Measurements from ENCODE around the gene OTOF. TPM values are rescaled to one million over a fixed set of nuclear protein-coding genes. Genes with fewer than 3 reads are reported as not detected.

The OTOF gene
- total RNA-seq, 4 donors from 2014 or later, result 0.66 to 0.83 TPM; not detected in 2

DNA sequence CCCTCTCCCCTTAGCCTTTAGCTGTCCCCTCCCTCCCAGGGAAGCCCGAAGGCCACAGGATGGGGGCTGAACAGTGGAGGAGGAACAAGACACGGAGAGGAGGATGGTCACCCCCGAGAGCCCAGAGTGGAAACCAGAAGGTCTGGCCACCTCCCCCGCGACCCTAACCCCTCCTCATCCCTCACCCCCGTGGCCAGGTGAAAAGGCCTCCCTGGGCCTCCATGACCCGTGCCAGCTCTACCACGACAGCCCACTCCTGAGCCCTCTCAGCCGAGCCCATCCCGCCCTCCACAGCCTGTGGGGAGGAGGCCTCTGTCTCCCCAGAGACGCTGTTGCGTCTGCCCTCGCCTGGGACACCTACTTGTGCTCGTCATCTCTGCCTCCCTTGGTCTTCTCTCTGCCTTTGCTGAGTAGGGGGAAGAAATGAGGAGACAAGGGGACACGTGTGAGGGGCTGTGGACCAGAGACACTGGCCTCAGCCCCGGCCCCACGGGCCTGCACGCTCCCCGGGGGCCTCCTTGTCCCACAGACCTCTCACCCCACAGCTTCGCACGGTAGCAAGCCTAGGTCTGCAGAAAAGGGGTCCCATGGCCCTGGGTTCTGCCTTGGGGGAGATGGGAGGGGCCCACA lies 32.5 kb upstream of the OTOF start:
- H3K27ac ChIP-seq, result no peak overlapping the region
- TF ChIP-seq, protein P1, sequence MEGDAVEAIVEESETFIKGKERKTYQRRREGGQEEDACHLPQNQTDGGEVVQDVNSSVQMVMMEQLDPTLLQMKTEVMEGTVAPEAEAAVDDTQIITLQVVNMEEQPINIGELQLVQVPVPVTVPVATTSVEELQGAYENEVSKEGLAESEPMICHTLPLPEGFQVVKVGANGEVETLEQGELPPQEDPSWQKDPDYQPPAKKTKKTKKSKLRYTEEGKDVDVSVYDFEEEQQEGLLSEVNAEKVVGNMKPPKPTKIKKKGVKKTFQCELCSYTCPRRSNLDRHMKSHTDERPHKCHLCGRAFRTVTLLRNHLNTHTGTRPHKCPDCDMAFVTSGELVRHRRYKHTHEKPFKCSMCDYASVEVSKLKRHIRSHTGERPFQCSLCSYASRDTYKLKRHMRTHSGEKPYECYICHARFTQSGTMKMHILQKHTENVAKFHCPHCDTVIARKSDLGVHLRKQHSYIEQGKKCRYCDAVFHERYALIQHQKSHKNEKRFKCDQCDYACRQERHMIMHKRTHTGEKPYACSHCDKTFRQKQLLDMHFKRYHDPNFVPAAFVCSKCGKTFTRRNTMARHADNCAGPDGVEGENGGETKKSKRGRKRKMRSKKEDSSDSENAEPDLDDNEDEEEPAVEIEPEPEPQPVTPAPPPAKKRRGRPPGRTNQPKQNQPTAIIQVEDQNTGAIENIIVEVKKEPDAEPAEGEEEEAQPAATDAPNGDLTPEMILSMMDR (IDR thresholded peaks at IDR 0.05), result no peak
- no peak for TF ChIP-seq POLR2A (IDR thresholded peaks at IDR 0.05)
- no peaks in the 10 kb centered on the region for H3K36me3 ChIP-seq
- no peak for DNase-seq
- no peaks in the 10 kb centered on the region for H3K27me3 ChIP-seq
- no peaks in the 10 kb centered on the region for H3K9me3 ChIP-seq
- H3K4me3 ChIP-seq, result no peak overlapping the region
- no peaks in the 10 kb centered on the region for H3K4me1 ChIP-seq

DNA sequence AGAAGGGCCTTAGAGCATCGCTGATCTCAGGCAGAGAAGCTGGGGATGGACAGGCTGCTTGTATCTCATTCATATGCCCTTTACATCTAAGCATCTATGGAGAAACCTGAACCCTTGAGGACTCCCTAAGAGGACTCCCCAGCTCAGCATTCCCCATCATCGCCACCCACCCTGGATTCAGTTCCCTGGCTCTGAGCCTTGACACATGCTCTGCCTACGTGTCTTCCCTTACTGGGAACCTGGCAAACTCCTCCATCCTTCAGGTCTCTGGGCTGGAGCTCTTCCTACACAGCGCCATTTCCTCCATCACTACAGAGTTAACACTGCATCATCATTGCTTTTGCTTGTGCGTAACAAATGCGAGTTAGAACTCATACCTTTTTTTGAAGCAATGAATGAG lies 31.2 kb upstream of the OTOF start:
- Histone ChIP-seq H3K9me3 (no peaks in the 10 kb centered on the region), H3K27me3 (no peaks in the 10 kb centered on the region), H3K27ac (no peak overlapping the region), H3K4me3 (no peak overlapping the region), H3K4me1 (no peaks in the 10 kb centered on the region), H3K36me3 (no peaks in the 10 kb centered on the region)
- no peak for DNase-seq
- TF ChIP-seq, protein P1 (IDR thresholded peaks at IDR 0.05), result no peak
- TF ChIP-seq POLR2A (IDR thresholded peaks at IDR 0.05), result no peak

DNA sequence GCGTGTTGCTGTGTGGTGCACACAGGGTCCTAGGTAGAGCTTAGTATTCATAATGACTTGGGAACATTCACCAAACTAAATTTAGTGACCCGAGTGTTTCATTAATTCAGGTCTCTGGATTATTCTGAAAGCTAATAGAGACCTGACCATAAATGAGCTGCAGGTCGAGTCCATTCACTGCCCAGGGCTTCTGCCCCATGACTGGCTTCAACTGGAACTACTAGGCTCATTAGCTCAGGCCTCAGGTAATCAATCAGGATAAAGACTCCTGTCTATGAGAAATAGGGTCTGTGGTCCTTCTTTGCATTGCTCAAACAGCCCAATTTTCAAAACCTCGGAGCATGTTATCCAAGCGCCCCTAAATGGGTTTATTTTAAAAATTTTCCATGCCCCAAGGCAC lies 30.0 kb upstream of the OTOF start:
- Histone ChIP-seq H3K36me3 (no peaks in the 10 kb centered on the region), H3K27ac (no peak overlapping the region), H3K9me3 (no peaks in the 10 kb centered on the region), H3K4me3 (no peak overlapping the region), H3K4me1 (peaks cover 0 to 3% (median 1%) of the 10 kb centered on the region in 4 donors), H3K27me3 (no peaks in the 10 kb centered on the region)
- TF ChIP-seq, protein P1 (IDR thresholded peaks at IDR 0.05), result no peak
- TF ChIP-seq POLR2A (IDR thresholded peaks at IDR 0.05), result no peak
- DNase-seq, result no peak

DNA sequence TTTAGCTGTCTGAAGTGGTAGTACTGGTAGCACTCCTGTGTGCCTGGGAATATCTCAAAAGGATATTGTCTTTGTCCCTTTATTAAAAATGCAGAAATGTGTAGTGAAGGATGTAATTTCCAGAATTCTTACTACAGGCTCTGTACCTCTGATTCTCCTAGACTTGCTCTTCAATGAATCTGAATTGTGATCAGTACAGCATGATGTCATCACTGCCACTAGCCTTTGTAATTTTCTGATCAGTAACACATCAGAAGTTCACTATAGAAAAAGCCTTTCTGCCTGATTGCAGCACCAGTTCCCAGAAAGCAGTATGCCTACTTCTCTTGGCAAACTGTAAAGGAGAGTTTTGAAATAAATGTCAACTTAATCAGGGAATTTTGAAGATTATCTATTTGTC lies 29.2 kb upstream of the OTOF start:
- DNase-seq, result no peak
- Histone ChIP-seq H3K4me3 (no peak overlapping the region), H3K27me3 (no peaks in the 10 kb centered on the region), H3K27ac (no peak overlapping the region), H3K36me3 (no peaks in the 10 kb centered on the region), H3K4me1 (peaks cover 0 to 5% (median 1%) of the 10 kb centered on the region in 4 donors), H3K9me3 (no peaks in the 10 kb centered on the region)
- TF ChIP-seq POLR2A (IDR thresholded peaks at IDR 0.05), result no peak

DNA sequence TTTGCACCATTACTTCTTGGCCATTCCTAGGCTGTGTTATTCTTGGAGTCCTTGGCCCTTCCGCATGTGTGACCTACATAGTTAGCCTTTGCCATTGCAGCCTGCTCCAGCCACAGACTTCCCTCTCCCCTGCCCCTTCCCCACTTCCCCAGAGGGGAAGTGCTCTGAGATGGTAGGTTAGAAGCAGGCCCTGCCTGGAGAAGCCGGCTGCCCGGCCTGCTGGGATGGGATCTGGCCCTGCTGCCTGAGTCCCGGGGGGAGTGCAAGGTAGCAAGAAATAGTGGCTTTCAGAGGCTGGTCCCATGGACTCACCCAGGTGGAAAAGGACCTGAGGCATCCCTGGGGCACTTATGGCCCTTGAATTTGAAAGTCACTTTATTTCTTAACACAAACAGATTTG lies 28.4 kb upstream of the OTOF start:
- no peaks in the 10 kb centered on the region for H3K27me3 ChIP-seq
- H3K9me3 ChIP-seq, result no peaks in the 10 kb centered on the region
- H3K4me1 ChIP-seq, result peaks cover 0 to 5% (median 1%) of the 10 kb centered on the region in 4 donors
- H3K4me3 ChIP-seq, result no peak overlapping the region
- H3K27ac ChIP-seq, result no peak overlapping the region
- TF ChIP-seq, protein P1 (IDR thresholded peaks at IDR 0.05), result no peak
- TF ChIP-seq POLR2A (IDR thresholded peaks at IDR 0.05), result no peak
- DNase-seq, result no peak
- H3K36me3 ChIP-seq, result no peaks in the 10 kb centered on the region

DNA sequence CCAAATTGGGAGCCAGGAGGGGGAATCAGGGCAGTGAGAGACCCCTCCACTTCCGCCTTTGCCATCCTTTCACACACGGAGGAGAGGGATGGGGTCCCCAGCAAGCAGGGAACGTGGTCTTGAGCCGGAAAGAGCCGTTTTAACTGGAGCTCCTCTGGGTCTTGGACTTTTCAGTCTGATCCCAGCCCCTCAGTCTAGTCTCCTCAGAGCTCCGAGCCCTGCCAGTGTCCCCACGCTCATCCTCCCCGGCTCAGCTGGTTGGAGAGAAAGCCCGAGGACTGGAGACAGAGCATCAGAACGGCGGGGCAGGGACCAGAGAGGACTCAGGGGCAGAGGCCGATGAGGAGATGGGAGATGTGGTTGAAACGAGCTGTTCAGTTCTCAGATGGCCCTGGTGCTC lies 26.1 kb upstream of the OTOF start:
- H3K36me3 ChIP-seq, result no peaks in the 10 kb centered on the region
- H3K9me3 ChIP-seq, result no peaks in the 10 kb centered on the region
- H3K4me1 ChIP-seq, result peaks cover 0 to 5% (median 1%) of the 10 kb centered on the region in 4 donors
- TF ChIP-seq POLR2A (IDR thresholded peaks at IDR 0.05), result no peak
- TF ChIP-seq, protein P1 (IDR thresholded peaks at IDR 0.05), result no peak
- no peaks in the 10 kb centered on the region for H3K27me3 ChIP-seq
- no peak for DNase-seq
- H3K4me3 ChIP-seq, result peak overlapping the region; percentile 34 to 48 (median 46)
- H3K27ac ChIP-seq, result no peak overlapping the region
